ENCODE measurements around the gene ATF7.

ATF7 gene

GRCh38 chr12:53504004-53504920, 121.9 kb downstream of the ATF7 start:
- in situ Hi-C loops (cut with HindIII; ENCODE audit: low pct_unique_long_range_greater_than_20kb, low sequenced_read_pairs): no loop called here
- DNase-seq (ENCODE audit: low read depth in 1 of 2, low spot score in 1 of 2): no peak
- TF ChIP-seq JUND (IDR thresholded peaks at IDR 0.05; ENCODE audit: low read depth): no peak

GRCh38 chr12:53502983-53503728, 123.0 kb downstream of the ATF7 start:
- in situ Hi-C loops (cut with HindIII; ENCODE audit: low pct_unique_long_range_greater_than_20kb, low sequenced_read_pairs): no loop called here
- no peak for TF ChIP-seq JUND (IDR thresholded peaks at IDR 0.05; ENCODE audit: low read depth)
- DNase-seq (ENCODE audit: low read depth in 1 of 2, low spot score in 1 of 2): no peak

GRCh38 chr12:53502331-53502730, 123.9 kb downstream of the ATF7 start:
- TF ChIP-seq JUND (IDR thresholded peaks at IDR 0.05; ENCODE audit: low read depth): no peak
- DNase-seq (ENCODE audit: low read depth in 1 of 2, low spot score in 1 of 2): no peak
- in situ Hi-C loops (cut with HindIII; ENCODE audit: low pct_unique_long_range_greater_than_20kb, low sequenced_read_pairs): no loop called here

GRCh38 chr12:53501615-53502181, 124.5 kb downstream of the ATF7 start:
- DNase-seq (ENCODE audit: low read depth in 1 of 2, low spot score in 1 of 2): no peak
- no peak for TF ChIP-seq JUND (IDR thresholded peaks at IDR 0.05; ENCODE audit: low read depth)
- in situ Hi-C loops (cut with HindIII; ENCODE audit: low pct_unique_long_range_greater_than_20kb, low sequenced_read_pairs): no loop called here

- in situ Hi-C loops (cut with HindIII; ENCODE audit: low pct_unique_long_range_greater_than_20kb, low sequenced_read_pairs): no loop called here
- DNase-seq (ENCODE audit: low read depth in 1 of 2, low spot score in 1 of 2): peak; percentile 95 to 100
- no peak for TF ChIP-seq JUND (IDR thresholded peaks at IDR 0.05; ENCODE audit: low read depth)
These were observed 125.2 kb downstream of the ATF7 start, which contains the start of gene TARBP2 for GRCh38 chr12:53500776-53501614. TSS of gene TARBP2 (plus strand) at chr12:53501283. CDS start at chr12:53501409, 126 bp downstream.

- TF ChIP-seq JUND (IDR thresholded peaks at IDR 0.05; ENCODE audit: low read depth): no peak
- peak in 1 of 2 experiments; percentile 68 for DNase-seq (ENCODE audit: low read depth in 1 of 2, low spot score in 1 of 2)
- in situ Hi-C loops (cut with HindIII; ENCODE audit: low pct_unique_long_range_greater_than_20kb, low sequenced_read_pairs): no loop called here
These were observed 125.9 kb downstream of the ATF7 start for GRCh38 chr12:53500142-53500775.

GRCh38 chr12:53499266-53500141, 126.7 kb downstream of the ATF7 start, which contains the start of gene MAP3K12:
TSS of gene MAP3K12 (minus strand) at chr12:53499458. CDS start at chr12:53487391, 12,067 bp downstream.
- DNase-seq (ENCODE audit: low read depth in 1 of 2, low spot score in 1 of 2): peak in 1 of 2 experiments; percentile 74
- in situ Hi-C loops (cut with HindIII; ENCODE audit: low pct_unique_long_range_greater_than_20kb, low sequenced_read_pairs): no loop called here
- TF ChIP-seq JUND (IDR thresholded peaks at IDR 0.05; ENCODE audit: low read depth): no peak

GRCh38 chr12:53498235-53498630, 127.9 kb downstream of the ATF7 start:
- DNase-seq (ENCODE audit: low read depth in 1 of 2, low spot score in 1 of 2): no peak
- no peak for TF ChIP-seq JUND (IDR thresholded peaks at IDR 0.05; ENCODE audit: low read depth)
- in situ Hi-C loops (cut with HindIII; ENCODE audit: low pct_unique_long_range_greater_than_20kb, low sequenced_read_pairs): no loop called here

- DNase-seq (ENCODE audit: low read depth in 1 of 2, low spot score in 1 of 2): no peak
- no peak for TF ChIP-seq JUND (IDR thresholded peaks at IDR 0.05; ENCODE audit: low read depth)
- in situ Hi-C loops (cut with HindIII; ENCODE audit: low pct_unique_long_range_greater_than_20kb, low sequenced_read_pairs): no loop called here
These were observed 128.7 kb downstream of the ATF7 start for GRCh38 chr12:53497461-53497860.

GRCh38 chr12:53496752-53497032, 129.5 kb downstream of the ATF7 start:
- DNase-seq (ENCODE audit: low read depth in 1 of 2, low spot score in 1 of 2): no peak
- in situ Hi-C loops (cut with HindIII; ENCODE audit: low pct_unique_long_range_greater_than_20kb, low sequenced_read_pairs): no loop called here
- no peak for TF ChIP-seq JUND (IDR thresholded peaks at IDR 0.05; ENCODE audit: low read depth)

All from T47D (cell line).